ENCODE results near the gene MRPS14.

- TF ChIP-seq EZH2 (IDR thresholded peaks at IDR 0.05) (no peak), POLR2AphosphoS5 (IDR thresholded peaks at IDR 0.05; ENCODE audit: borderline replicate concordance, low read depth, low read length) (no peak), FOXP2 (optimal IDR thresholded peaks at IDR 0.05; ENCODE audit: control extremely low read depth, extremely low read length, insufficient read depth) (no peak)
These were observed 21.9 kb upstream of the MRPS14 start for GRCh38 chr1:175045097-175045496.

Measured in SK-N-MC (cell line).